ENCODE results near the gene ARHGAP35. TPM values are rescaled to one million over a fixed set of nuclear protein-coding genes. Genes with fewer than 3 reads are reported as not detected.

The ARHGAP35 gene
- total RNA-seq (2013; cell fraction: nucleolus; rRNA removed), result 43.6 and 43.9 TPM in 2 replicates
- total RNA-seq (2014; rRNA removed) (14.8 and 16.0 TPM in 2 replicates), total RNA-seq (2014; rRNA removed; fragmentation: Illumina TruSeq; extraction: Trizol) (16.2 and 17.6 TPM in 2 replicates), total RNA-seq (2021) (28.0 and 29.9 TPM in 2 replicates), polyA plus RNA-seq (2011; rRNA removed) (8.4 and 11.8 TPM in 2 replicates), polyA plus RNA-seq (2014; fragmentation: Illumina TruSeq; extraction: Trizol) (15.3 and 18.6 TPM in 2 replicates), polyA plus RNA-seq (2014; fragmentation: Nextera tagmentation; extraction: Ambion mirVana) (under 1 TPM; 0.85 to 0.95 TPM), polyA plus RNA-seq (2014; rRNA removed) (11.3 and 13.6 TPM in 2 replicates), polyA plus RNA-seq (2016; fragmentation: Nextera tagmentation; extraction: Ambion mirVana) (1 to 10 TPM; 5.7 to 6.1 TPM), polyA minus RNA-seq (2011; rRNA and poly(A)+ RNA removed) (27.0 and 31.1 TPM in 2 replicates), Bru-seq, nascent RNA (percentile 65 among the genes with signal in this experiment), BruChase-seq, experiment 1, labeled RNA remaining after a 6-hour chase (percentile 73 among the genes with signal in this experiment), BruChase-seq, experiment 2, labeled RNA remaining after a 2-hour chase (percentile 76 among the genes with signal in this experiment)
- 6.8 TPM for polyA plus RNA-seq (2011; ENCODE audit: low read depth)
- 8.6 and 9.5 TPM in 2 replicates for polyA plus RNA-seq (2011; cell fraction: cytosol; rRNA removed)
- polyA plus RNA-seq (2011; cell fraction: nucleus; rRNA removed), result 13.4 and 16.9 TPM in 2 replicates
- 11.4 and 11.7 TPM in 2 replicates for polyA plus RNA-seq (2012)
- polyA minus RNA-seq (2011; cell fraction: cytosol; rRNA and poly(A)+ RNA removed), result 8.7 and 10.0 TPM in 2 replicates
- 15.5 and 23.9 TPM in 2 replicates for polyA minus RNA-seq (2011; cell fraction: nucleus; rRNA and poly(A)+ RNA removed)
- long read RNA-seq, experiment 1, partial matches to known transcripts, result 0 of 1 reads
- long read RNA-seq, experiment 1, other reads (novel, unspliced or antisense), result 1 of 1 reads
- long read RNA-seq, experiment 2, partial matches to known transcripts, result 0 of 3 reads
- long read RNA-seq, experiment 2, other reads (novel, unspliced or antisense), result 3 of 3 reads

GRCh38 chr19:46860846-46861690 is at the start of gene ARHGAP35:
ARHGAP35 (plus strand) TSS chr19:46860997; CDS start chr19:46918676, 57,679 bp downstream.
- peak within 1 kb of the TSS; percentile 96 for H2AFZ ChIP-seq (ENCODE audit: control insufficient read depth, low read depth, low read length)
- CTCF ChIA-PET, result interaction anchor here (0.7 to 3.0 kb wide), 6 partner anchors 56 to 130 kb away, joined by 3 to 20 read pairs (median 3); no protein-coding TSS in a partner anchor
- H3K27me3 ChIP-seq (replicated peaks in 1 of 2; ENCODE audit: control insufficient read depth in 2 of 2, insufficient read depth in 2 of 2, low read length in 1 of 2), result no peaks in the 10 kb centered on the region
- WGBS (ENCODE audit: insufficient coverage, insufficient replicate concordance, low lambda C conversion rate, missing lambda C conversion rate), result under 1% methylated on average over 12 of the region's 91 CpGs
- H3K9me3 ChIP-seq (replicated peaks; ENCODE audit: control insufficient read depth, insufficient read depth, low read length), result no peaks in the 10 kb centered on the region
- H3K36me3 ChIP-seq (ENCODE audit: control insufficient read depth in 2 of 2, insufficient read depth in 2 of 2, low read length in 1 of 2), result no peaks in the 10 kb centered on the region; a peak in 1 of 4 replicates
- no peak for FAIRE-seq
- no peak for DNase-seq (ENCODE audit: low read depth, low spot score)
- peaks cover 12% of the 10 kb centered on the region; the same call in 1 of the 2 replicates for H3K4me1 ChIP-seq (ENCODE audit: control insufficient read depth, insufficient read depth, low read length)
- POLR2A ChIA-PET, result interaction anchor here (0.7 to 1.6 kb wide), 4 partner anchors 9 to 203 kb away, joined by 4 read pairs; no protein-coding TSS in a partner anchor
- H3K4me3 ChIP-seq, result peak within 1 kb of the TSS; percentile 77
- peaks cover 6% of the 10 kb centered on the region for H4K20me1 ChIP-seq (ENCODE audit: control insufficient read depth, insufficient read depth)
- H3K4me2 ChIP-seq (ENCODE audit: control insufficient read depth, insufficient read depth), result peak within 1 kb of the TSS; percentile 95
- peak within 1 kb of the TSS; percentile 92 for H3K27ac ChIP-seq (ENCODE audit: control insufficient read depth, insufficient read depth)
- SMC1A ChIA-PET (ENCODE audit: uncharacterized antibody, unreplicated experiment), result interaction anchor here (1.0 to 2.5 kb wide), 4 partner anchors 24 to 243 kb away, joined by 3 to 11 read pairs (median 6); no protein-coding TSS in a partner anchor
- in situ Hi-C loops (cut with MboI) (no loop called here), intact Hi-C loops (cut with micrococcal nuclease; ENCODE audit: unreplicated experiment) (no loop called here)
- RAD21 ChIA-PET (ENCODE audit: unreplicated experiment), result interaction anchor here (0.6 to 2.7 kb wide), 4 partner anchors 21 to 1277 kb away, joined by 3 to 11 read pairs (median 4); no protein-coding TSS in a partner anchor
- peaks cover 51% of the 10 kb centered on the region for H3K79me2 ChIP-seq (ENCODE audit: control insufficient read depth, insufficient read depth, low read length)
- peak within 1 kb of the TSS; percentile 94 for H3K9ac ChIP-seq (ENCODE audit: control insufficient read depth, insufficient read depth, low read length)
- ATAC-seq, result peak; percentile 3
- no TSS peak for BruUV-seq (replicated peaks)
- no peak for TF ChIP-seq EP300 (IDR thresholded peaks at IDR 0.05; ENCODE audit: borderline replicate concordance in 1 of 2, control insufficient read depth in 1 of 2, low read depth in 2 of 2, low read length in 2 of 2)
- no peak for TF ChIP-seq RFX5 (IDR thresholded peaks at IDR 0.05; ENCODE audit: low read depth, low read length)
- no peak for TF ChIP-seq WRNIP1 (IDR thresholded peaks at IDR 0.05; ENCODE audit: borderline replicate concordance, low read depth, low read length)
- TF ChIP-seq YY1 (IDR thresholded peaks at IDR 0.05; ENCODE audit: low read depth, low read length), result peak; percentile 90
- TF ChIP-seq NFIC (IDR thresholded peaks at IDR 0.05; ENCODE audit: low read depth, low read length), result no peak
- TF ChIP-seq ZBED1 (IDR thresholded peaks at IDR 0.05; ENCODE audit: borderline replicate concordance), result no peak; the same call in 1 of the 2 replicates
- no peak for TF ChIP-seq PAX8 (IDR thresholded peaks at IDR 0.05)
- no peak for TF ChIP-seq RCOR1 (conservative IDR thresholded peaks at IDR 0.05; ENCODE audit: low read depth, low read length)
- TF ChIP-seq ZNF592 (IDR thresholded peaks at IDR 0.05), result no peak
- no peak for TF ChIP-seq RAD51 (IDR thresholded peaks at IDR 0.05)
- no peak for TF ChIP-seq MEF2B (IDR thresholded peaks at IDR 0.05; ENCODE audit: partially characterized antibody, poor library complexity, severe bottlenecking)
- no peak for TF ChIP-seq BMI1 (IDR thresholded peaks at IDR 0.05; ENCODE audit: borderline replicate concordance)
- no peak for TF ChIP-seq SIX5 (IDR thresholded peaks at IDR 0.05; ENCODE audit: low read depth, low read length, severe bottlenecking)
- no peak for TF ChIP-seq CHD4 (IDR thresholded peaks at IDR 0.05)
- TF ChIP-seq SREBF2 (IDR thresholded peaks at IDR 0.05; ENCODE audit: low read length), result no peak
- TF ChIP-seq ATF7 (IDR thresholded peaks at IDR 0.05; ENCODE audit: low read depth), result no peak

Data from GM12878 (cell line).